CD14-positive monocyte (primary cell): ENCODE measurements around the gene CUBN. TPM values are rescaled to one million over a fixed set of nuclear protein-coding genes. Genes with fewer than 3 reads are reported as not detected.
A peak's percentile ranks its signal among the peaks of the same experiment; 100 is the strongest.

Experiments
- DNase-seq, 3 donors: peaks; one replicate each; pipeline ENCODE4 v3.0.0-alpha.2; 2011 to 2022
- H2AFZ ChIP-seq: 2 replicates; pipeline ENCODE4 v1.6.0; 2012; ENCODE audit warnings: mild to moderate bottlenecking, low read depth, low read length, inconsistent platforms; ENCODE audit not compliant: insufficient read depth, poor library complexity, severe bottlenecking
- H3K27ac ChIP-seq, 2 donors: 1 replicate in 1 of 2; 2 replicates in 1 of 2; pipeline ENCODE4 v1.5.1; 2012 to 2013; ENCODE audit warnings: low read length in 2 of 2, control low read depth in 1 of 2, inconsistent platforms in 1 of 2, low read depth in 1 of 2, mild to moderate bottlenecking in 1 of 2
- H3K27me3 ChIP-seq, 2 donors: one replicate each; pipeline versions ENCODE4 v1.6.0 to v1.6.1; 2011 to 2013; ENCODE audit warnings: low read length in 2 of 2; ENCODE audit not compliant: control insufficient read depth in 2 of 2, insufficient read depth in 2 of 2
- H3K36me3 ChIP-seq, 2 donors: replicated peaks in 1 of 2; 1 replicate in 1 of 2; 2 replicates in 1 of 2; pipeline versions ENCODE4 v1.5.1 to v1.6.1; 2012 to 2013; ENCODE audit warnings: low read length in 2 of 2, control low read depth in 1 of 2, inconsistent platforms in 1 of 2, mild to moderate bottlenecking in 1 of 2; ENCODE audit not compliant: insufficient read depth in 2 of 2, control insufficient read depth in 1 of 2
- H3K4me1 ChIP-seq, 2 donors: 1 replicate in 1 of 2; 2 replicates in 1 of 2; pipeline versions ENCODE4 v1.5.1 to v1.6.1; 2012 to 2013; ENCODE audit warnings: low read length in 2 of 2, control low read depth in 1 of 2, inconsistent platforms in 1 of 2, mild to moderate bottlenecking in 1 of 2, moderate library complexity in 1 of 2; ENCODE audit not compliant: insufficient read depth in 2 of 2, control insufficient read depth in 1 of 2
- H3K4me2 ChIP-seq: replicated peaks from 2 replicates; pipeline ENCODE3; 2012; ENCODE audit warnings: low read length, moderate library complexity, mild to moderate bottlenecking; ENCODE audit not compliant: poor library complexity, severe bottlenecking; ENCODE audit errors: extremely low read depth
- H3K4me3 ChIP-seq, 3 experiments: fragments of 200-600 bp in 1 of 3; sonication (generic) in 1 of 3; replicated peaks in 1 of 3; 1 replicate in 2 of 3; 2 replicates in 1 of 3; pipeline ENCODE4 v1.5.1; 2011 to 2013; ENCODE audit warnings: low read length in 3 of 3, mild to moderate bottlenecking in 3 of 3, control low read depth in 2 of 3, low read depth in 2 of 3, inconsistent platforms in 1 of 3, moderate library complexity in 1 of 3
- H3K79me2 ChIP-seq: 2 replicates; pipeline ENCODE4 v1.6.0; 2012; ENCODE audit warnings: mild to moderate bottlenecking, control low read depth, inconsistent platforms, low read length, moderate library complexity; ENCODE audit not compliant: insufficient read depth
- H3K9ac ChIP-seq: 2 replicates; pipeline ENCODE4 v1.6.0; 2017; ENCODE audit warnings: low read length, mild to moderate bottlenecking; ENCODE audit not compliant: insufficient read depth, poor library complexity, severe bottlenecking
- H3K9me3 ChIP-seq, 2 donors: replicated peaks in 1 of 2; 1 replicate in 1 of 2; 2 replicates in 1 of 2; pipeline versions ENCODE4 v1.5.1 to v1.6.1; 2012 to 2013; ENCODE audit warnings: low read length in 2 of 2, control low read depth in 1 of 2; ENCODE audit not compliant: control insufficient read depth in 1 of 2, insufficient read depth in 1 of 2
- H4K20me1 ChIP-seq: 2 replicates; pipeline ENCODE4 v1.6.0; 2012; ENCODE audit warnings: mild to moderate bottlenecking, low read length, control low read depth, moderate library complexity; ENCODE audit not compliant: insufficient read depth
- H3K27ac Mint-ChIP-seq, 7 donors: one replicate each; pipeline ENCODE4 v1.8.0; 2020; ENCODE audit warnings: mild to moderate bottlenecking in 7 of 7, mixed read lengths in 7 of 7, moderate library complexity in 6 of 7, inconsistent platforms in 2 of 7
- H3K27me3 Mint-ChIP-seq, 3 donors: one replicate each; pipeline ENCODE4 v1.8.0; 2021 to 2022; ENCODE audit warnings: low read depth in 3 of 3, mild to moderate bottlenecking in 3 of 3, mixed read lengths in 3 of 3, moderate library complexity in 3 of 3, inconsistent platforms in 1 of 3
- H3K36me3 Mint-ChIP-seq, 2 donors: one replicate each; pipeline ENCODE4 v1.8.0; 2020; ENCODE audit warnings: mixed read lengths in 2 of 2, inconsistent platforms in 1 of 2, mild to moderate bottlenecking in 1 of 2
- H3K4me1 Mint-ChIP-seq: one replicate; pipeline ENCODE4 v1.8.0; 2020; ENCODE audit warnings: mild to moderate bottlenecking, mixed read lengths
- H3K4me3 Mint-ChIP-seq, 2 donors: one replicate each; pipeline ENCODE4 v1.8.0; 2020; ENCODE audit warnings: mild to moderate bottlenecking in 2 of 2, mixed read lengths in 2 of 2, moderate library complexity in 1 of 2
- H3K9me3 Mint-ChIP-seq, 7 donors: one replicate each; pipeline ENCODE4 v1.8.0; 2020 to 2022; ENCODE audit warnings: mixed read lengths in 7 of 7, mild to moderate bottlenecking in 6 of 7, moderate library complexity in 6 of 7, inconsistent platforms in 2 of 7
- CTCF ChIP-seq: fragments of 200-600 bp; IDR thresholded peaks from one replicate; pipeline ENCODE4 v1.8.0; 2022; ENCODE audit warnings: antibody characterized with exemption, mild to moderate bottlenecking
- WGBS: methylation state at CpG from one replicate; pipeline ENCODE4 v1.1.5; 2013; ENCODE audit warnings: missing lambda C conversion rate; ENCODE audit not compliant: insufficient coverage; 5-methylcytosine and 5-hydroxymethylcytosine counted together
- intact Hi-C, 2 donors: fragments of 100-400 bp; cut with micrococcal nuclease; formaldehyde crosslinking; loops; one replicate each; pipeline versions ENCODE4 v1.15.0 to v1.15.1; 2023
- polyA plus RNA-seq, 3 donors: library from polyadenylated mRNA; depleted of rRNA in 1 of 3; unstranded in 2 of 3; stranded (reverse) in 1 of 3; fragments of 300-500 nt in 2 of 3; fragments of >200 nt in 1 of 3; fragmentation: Illumina TruSeq in 2 of 3; gene quantifications; 1 replicate in 2 of 3; 2 replicates in 1 of 3; pipeline ENCODE4 v1.2.3, GENCODE V29; 2012 to 2021

Gene CUBN
- polyA plus RNA-seq, 3 donors, result 0.95 TPM; not detected in 2

GRCh38 chr10:16968416-16969041, 161.1 kb downstream of the CUBN start:
- no peak overlapping the region for H3K27ac ChIP-seq
- 74% methylated on average over 4 of the region's 8 CpGs for WGBS
- no peak overlapping the region for H2AFZ ChIP-seq

GRCh38 chr10:16967866-16968415, 161.7 kb downstream of the CUBN start:
- intact Hi-C loops, result loop anchor here in 1 of 2 donors (5.0 kb wide), 2 partner anchors 34 to 54 kb away; no protein-coding TSS in a partner anchor
- no peaks in the 10 kb centered on the region for H3K9me3 ChIP-seq
- no peaks in the 10 kb centered on the region for H3K36me3 ChIP-seq
- no peak overlapping the region for H3K4me2 ChIP-seq
- peaks cover 29% of the 10 kb centered on the region in 2 donors for H3K4me1 ChIP-seq
- peaks cover 18 to 35% (median 32%) of the 10 kb centered on the region in 3 donors for H3K27me3 Mint-ChIP-seq
- peaks cover 0 to 9% (median 2%) of the 10 kb centered on the region in 7 donors for H3K9me3 Mint-ChIP-seq
- no peak overlapping the region for H2AFZ ChIP-seq
- H3K27me3 ChIP-seq, result peaks cover 22 to 29% of the 10 kb centered on the region in 2 donors
- DNase-seq, result no peak
- H4K20me1 ChIP-seq, result no peaks in the 10 kb centered on the region
- H3K4me1 Mint-ChIP-seq, result peaks cover 28% of the 10 kb centered on the region
- no peak for TF ChIP-seq CTCF
- no CpG with 5 or more reads among the region's 3 CpGs for WGBS
- H3K79me2 ChIP-seq, result no peaks in the 10 kb centered on the region
- peak overlapping the region in 1 of 2 donors; percentile 69 for H3K4me3 Mint-ChIP-seq
- H3K4me3 ChIP-seq, result no peak overlapping the region
- H3K9ac ChIP-seq, result no peak overlapping the region
- H3K27ac Mint-ChIP-seq, result peak overlapping the region; percentile 10 to 92 (median 86)
- no peaks in the 10 kb centered on the region for H3K36me3 Mint-ChIP-seq
- H3K27ac ChIP-seq, result no peak overlapping the region

More at GRCh38 chr10:16968416-16969041, 161.1 kb downstream of the CUBN start:
- Histone ChIP-seq H3K4me3 (no peak overlapping the region), H4K20me1 (no peaks in the 10 kb centered on the region), H3K36me3 (no peaks in the 10 kb centered on the region), H3K9me3 (no peaks in the 10 kb centered on the region), H3K4me2 (no peak overlapping the region), H3K4me1 (peaks cover 29% of the 10 kb centered on the region in 2 donors), H3K9ac (no peak overlapping the region), H3K27me3 (peaks cover 20 to 29% of the 10 kb centered on the region in 2 donors), H3K79me2 (no peaks in the 10 kb centered on the region)
- Mint-ChIP-seq H3K36me3 (no peaks in the 10 kb centered on the region), H3K27me3 (peaks cover 17 to 35% (median 35%) of the 10 kb centered on the region in 3 donors), H3K27ac (peak overlapping the region in 6 of 7 donors; percentile 10 to 92 (median 80)), H3K4me1 (peaks cover 28% of the 10 kb centered on the region), H3K4me3 (peak overlapping the region in 1 of 2 donors; percentile 69), H3K9me3 (peaks cover 0 to 5% (median 2%) of the 10 kb centered on the region in 7 donors)
- no peak for TF ChIP-seq CTCF
- intact Hi-C loops, result loop anchor here in 1 of 2 donors (5.0 kb wide), 2 partner anchors 34 to 54 kb away; no protein-coding TSS in a partner anchor
- peak; percentile 65 to 91 (median 72) for DNase-seq
